Cerebellar cortex (tissue), 1 donor: ENCODE results near the gene ALOXE3.

Experiments used
- DNase-seq: peaks from one replicate; pipeline ENCODE4 v3.0.0-alpha.2; 2015; ENCODE audit warnings: low spot score

The ALOXE3 gene

GRCh38 chr17:8117980-8118768 is at the start of gene ALOXE3:
ALOXE3 (minus strand) TSS chr17:8118514; CDS start chr17:8117990, 524 bp downstream.
- DNase-seq = peak; percentile 68

GRCh38 chr17:8167526-8167925 is 49.2 kb upstream of the ALOXE3 start:
- no peak for DNase-seq

GRCh38 chr17:8166731-8167130 is 48.4 kb upstream of the ALOXE3 start:
- DNase-seq = no peak

- no peak for DNase-seq
Measured at GRCh38 chr17:8164815-8165131, 46.5 kb upstream of the ALOXE3 start.

GRCh38 chr17:8163978-8164814 is 45.9 kb upstream of the ALOXE3 start:
- DNase-seq = peak; percentile 73

- DNase-seq = peak; percentile 57
Measured at GRCh38 chr17:8162997-8163977, 45.0 kb upstream of the ALOXE3 start.

- DNase-seq = peak; percentile 58
Measured at GRCh38 chr17:8162233-8162996, 44.1 kb upstream of the ALOXE3 start, which contains the start of gene VAMP2. VAMP2 (minus strand) TSS chr17:8162948; CDS start chr17:8162879, 69 bp downstream.

GRCh38 chr17:8161289-8162232 is 43.2 kb upstream of the ALOXE3 start:
- no peak for DNase-seq

GRCh38 chr17:8160741-8161221 is 42.5 kb upstream of the ALOXE3 start:
- DNase-seq = no peak

- DNase-seq = no peak
Measured at GRCh38 chr17:8160224-8160577, 41.9 kb upstream of the ALOXE3 start.

- no peak for DNase-seq
Measured at GRCh38 chr17:8159459-8160223, 41.3 kb upstream of the ALOXE3 start.

GRCh38 chr17:8159032-8159400 is 40.7 kb upstream of the ALOXE3 start:
- no peak for DNase-seq

- DNase-seq = peak; percentile 93
Measured at GRCh38 chr17:8158267-8159031, 40.1 kb upstream of the ALOXE3 start.

- peak; percentile 100 for DNase-seq
Measured at GRCh38 chr17:8156246-8156992, 38.1 kb upstream of the ALOXE3 start.

- no peak for DNase-seq
Measured at GRCh38 chr17:8155996-8156245, 37.6 kb upstream of the ALOXE3 start.

- DNase-seq = no peak
Measured at GRCh38 chr17:8155231-8155995, 37.1 kb upstream of the ALOXE3 start.

GRCh38 chr17:8154608-8155155 is 36.4 kb upstream of the ALOXE3 start:
- no peak for DNase-seq
